ENCODE measurements around the gene PSTPIP1.

The PSTPIP1 gene

DNA sequence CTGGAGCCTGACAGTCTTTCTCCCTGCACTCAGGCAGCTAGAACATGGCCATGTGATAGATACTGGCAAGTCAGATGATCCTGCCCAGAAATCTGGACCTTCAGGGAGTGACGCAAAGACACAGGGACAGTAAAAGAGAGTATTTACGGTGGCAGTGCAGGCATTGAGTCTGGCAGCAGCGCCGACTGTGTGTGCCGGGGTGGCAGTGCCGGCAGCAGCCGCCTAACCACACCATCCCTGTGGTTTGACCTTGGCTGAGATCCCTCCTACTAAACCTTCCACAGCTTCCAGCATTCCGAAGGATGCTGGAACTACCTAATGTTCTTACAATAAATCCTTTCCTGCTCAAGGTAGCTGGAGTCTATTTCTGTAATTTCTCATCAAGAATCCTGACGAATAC is 80.6 kb downstream of the PSTPIP1 start:
- DNase-seq, result no peak

DNA sequence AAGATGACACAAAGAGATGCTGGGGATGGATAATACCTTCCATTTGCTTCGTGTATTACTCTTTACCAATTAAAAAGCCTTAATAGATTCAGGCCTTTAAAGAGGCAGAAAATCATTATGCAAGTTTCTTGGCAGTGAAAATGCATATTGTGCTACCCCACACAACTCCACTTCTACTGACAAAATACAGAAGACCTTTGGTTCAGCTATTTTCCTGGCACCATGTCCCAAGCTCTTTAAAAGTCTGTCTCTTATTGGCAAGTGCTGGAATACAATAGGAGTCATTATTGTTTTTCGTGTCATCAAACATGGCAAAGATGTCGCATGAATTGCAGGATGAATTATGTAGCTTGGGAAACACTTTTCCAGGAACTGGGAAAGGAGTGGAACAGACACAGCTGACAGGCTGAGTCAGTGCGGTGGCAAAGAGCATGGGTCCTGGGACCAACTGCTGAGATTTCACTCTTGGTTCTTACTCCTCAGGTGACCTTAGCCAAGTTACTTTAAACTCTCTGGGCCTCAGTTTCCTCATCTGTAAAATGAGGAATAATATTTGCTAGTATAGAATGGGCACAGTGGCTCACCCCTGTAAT is 81.5 kb downstream of the PSTPIP1 start:
- no peak for DNase-seq

- DNase-seq, result no peak
These were observed 87.0 kb downstream of the PSTPIP1 start for GRCh38 chr15:77081971-77082370.

- peak; percentile 86 for DNase-seq
These were observed 88.6 kb downstream of the PSTPIP1 start for GRCh38 chr15:77083381-77084160.

GRCh38 chr15:77084436-77084835 is 89.5 kb downstream of the PSTPIP1 start:
- DNase-seq, result no peak

GRCh38 chr15:77085297-77085696 is 90.4 kb downstream of the PSTPIP1 start:
- DNase-seq, result no peak
